SK-N-SH (cell line): Measurements from ENCODE around the gene TSPAN14. TPM values are rescaled to one million over a fixed set of nuclear protein-coding genes. Genes with fewer than 3 reads are reported as not detected.

Experiments
- CTCF ChIA-PET: fragments of 300-600, 350-600 bp; formaldehyde crosslinking; extraction: SDS; loops from one replicate; lab custom pipeline; 2021; lab: Yijun Ruan, JAX
- POLR2A ChIA-PET: fragments of 350-600 bp; sonication (Branson Sonifier 250); formaldehyde crosslinking; extraction: SDS; loops from one replicate; lab custom pipeline; 2020; ENCODE audit warnings: antibody characterized with exemption, inconsistent platforms; lab: Yijun Ruan, JAX
- DNase-seq: peaks from one replicate; pipeline ENCODE4 v3.0.0; 2012
- H2AFZ ChIP-seq: fragments of 200-600 bp; sonication (generic); 2 replicates; pipeline ENCODE4 v1.8.1; 2016; ENCODE audit warnings: antibody characterized with exemption, mild to moderate bottlenecking, low read depth
- H3F3A ChIP-seq: fragments of 200-600 bp; sonication (generic); replicated peaks from 2 replicates; pipeline ENCODE3; 2016; ENCODE audit warnings: antibody characterized with exemption, mild to moderate bottlenecking; ENCODE audit not compliant: insufficient read depth
- H3K27ac ChIP-seq, 2 experiments: fragments of 200-500 bp in 1 of 2; fragments of 200-600 bp in 1 of 2; sonication (Bioruptor generic) in 1 of 2; sonication (generic), shearing (Covaris generic) in 1 of 2; 2 replicates each; pipeline versions ENCODE4 v1.5.1 to v1.6.1; 2014 to 2016; ENCODE audit warnings: low read depth in 2 of 2, inconsistent platforms in 1 of 2, low read length in 1 of 2, mild to moderate bottlenecking in 1 of 2, mixed read lengths in 1 of 2
- H3K27me3 ChIP-seq: fragments of 200-600 bp; sonication (generic), shearing (Covaris generic); 2 replicates; pipeline ENCODE4 v1.6.1; 2016; ENCODE audit warnings: mixed run types; ENCODE audit not compliant: insufficient read depth
- H3K36me3 ChIP-seq, 2 experiments: fragments of 200-500 bp in 1 of 2; fragments of 200-600 bp in 1 of 2; sonication (Bioruptor generic) in 1 of 2; sonication (generic) in 1 of 2; replicated peaks in 1 of 2; 2 replicates each; pipeline versions ENCODE3 to v1.5.1; 2014 to 2016; ENCODE audit warnings: low read length in 1 of 2, mild to moderate bottlenecking in 1 of 2; ENCODE audit not compliant: insufficient read depth in 2 of 2, control insufficient read depth in 1 of 2
- H3K4me1 ChIP-seq, 2 experiments: fragments of 200-500 bp in 1 of 2; fragments of 200-600 bp in 1 of 2; sonication (Bioruptor generic) in 1 of 2; sonication (generic), shearing (Covaris generic) in 1 of 2; 2 replicates each; pipeline versions ENCODE4 v1.5.1 to v1.6.1; 2014 to 2016; ENCODE audit warnings: low read depth in 1 of 2, low read length in 1 of 2, mixed run types in 1 of 2; ENCODE audit not compliant: insufficient read depth in 2 of 2, control insufficient read depth in 1 of 2
- H3K4me2 ChIP-seq: fragments of 200-600 bp; sonication (generic), shearing (Covaris generic); 2 replicates; pipeline ENCODE4 v1.6.1; 2017; ENCODE audit warnings: mixed run types
- H3K4me3 ChIP-seq, 2 experiments: fragments of 200-500 bp in 1 of 2; fragments of 200-600 bp in 1 of 2; sonication (Bioruptor generic) in 1 of 2; sonication (generic), shearing (Covaris generic) in 1 of 2; 2 replicates each; pipeline versions ENCODE4 v1.5.1 to v1.8.1; 2014 to 2016; ENCODE audit warnings: low read depth in 2 of 2, inconsistent platforms in 1 of 2, low read length in 1 of 2, mild to moderate bottlenecking in 1 of 2, mixed read lengths in 1 of 2, moderate library complexity in 1 of 2
- H3K79me2 ChIP-seq: fragments of 200-600 bp; sonication (generic); 2 replicates; pipeline ENCODE4 v1.8.1; 2017; ENCODE audit warnings: mild to moderate bottlenecking; ENCODE audit not compliant: insufficient read depth
- H3K9ac ChIP-seq: fragments of 200-600 bp; sonication (generic); 2 replicates; pipeline ENCODE4 v1.6.1; 2017; ENCODE audit warnings: mixed run types
- H3K9me2 ChIP-seq: fragments of 200-600 bp; sonication (generic); 2 replicates; pipeline ENCODE4 v1.6.1; 2017; ENCODE audit warnings: mixed run types
- H3K9me3 ChIP-seq: fragments of 200-600 bp; sonication (generic); 2 replicates; pipeline ENCODE4 v1.6.1; 2017; ENCODE audit warnings: mixed run types, mild to moderate bottlenecking, moderate library complexity
- H4K20me1 ChIP-seq: fragments of 200-600 bp; sonication (generic); 2 replicates; pipeline ENCODE4 v1.6.1; 2017; ENCODE audit warnings: mild to moderate bottlenecking, mixed run types; ENCODE audit not compliant: insufficient read depth
- MAX ChIP-seq: IDR thresholded peaks from 2 replicates; pipeline ENCODE4 v1.4.0; 2012; ENCODE audit warnings: low read depth
- MXI1 ChIP-seq: IDR thresholded peaks from 2 replicates; pipeline ENCODE4 v1.6.1; 2012; ENCODE audit warnings: mild to moderate bottlenecking, low read depth, low read length, improper control_type of control experiment
- NFIC ChIP-seq: IDR thresholded peaks from 2 replicates; pipeline ENCODE4 v1.4.0; 2012; ENCODE audit warnings: borderline replicate concordance
- RCOR1 ChIP-seq: fragments of 150-350 bp; IDR thresholded peaks from 2 replicates; pipeline ENCODE4 v1.6.1; 2017; ENCODE audit warnings: antibody characterized with exemption, low read length
- RFX5 ChIP-seq: IDR thresholded peaks from 2 replicates; pipeline ENCODE4 v1.6.1; 2012; ENCODE audit warnings: mild to moderate bottlenecking, improper control_type of control experiment, low read length
- RXRA ChIP-seq: IDR thresholded peaks from 2 replicates; pipeline ENCODE4 v1.4.0; 2012; ENCODE audit warnings: low read depth, mild to moderate bottlenecking, borderline replicate concordance
- SIN3A ChIP-seq: IDR thresholded peaks from 2 replicates; pipeline ENCODE4 v1.6.1; 2012; ENCODE audit warnings: low read depth, mild to moderate bottlenecking, low read length, moderate library complexity, borderline replicate concordance
- TCF12 ChIP-seq: IDR thresholded peaks from 2 replicates; pipeline ENCODE4 v1.4.0; 2012
- USF2 ChIP-seq: fragments of 150-350 bp; IDR thresholded peaks from 2 replicates; pipeline ENCODE4 v1.6.1; 2017; ENCODE audit warnings: antibody characterized with exemption, low read length, low read depth, borderline replicate concordance
- YY1 ChIP-seq: IDR thresholded peaks from 2 replicates; pipeline ENCODE4 v1.4.0; 2012; ENCODE audit warnings: low read depth, mild to moderate bottlenecking
- WGBS: methylation state at CpG from one replicate; pipeline ENCODE4 v1.1.6; 2017; ENCODE audit warnings: low lambda C conversion rate; 5-methylcytosine and 5-hydroxymethylcytosine counted together
- polyA plus RNA-seq, 3 experiments: library from polyadenylated mRNA; depleted of rRNA; stranded (reverse); fragments of >200 nt; gene quantifications; 2 replicates each; pipeline ENCODE4 v1.2.3, GENCODE V29; 2012

TSPAN14 gene
- polyA plus RNA-seq, 1 of the 3 experiments (the other 2 are of a cell fraction) = 78.1 TPM

GRCh38 chr10:80452069-80452468 lies 2.0 kb upstream of the TSPAN14 start:
- Histone ChIP-seq H3K9me3 (no peaks in the 10 kb centered on the region), H3K9ac (no peak overlapping the region), H3K27ac (no peak overlapping the region), H3K9me2 (no peaks in the 10 kb centered on the region), H3K27me3 (no peaks in the 10 kb centered on the region), H3K4me3 (no peak overlapping the region), H4K20me1 (peaks cover 20% of the 10 kb centered on the region), H3K4me2 (no peak overlapping the region), H3F3A (peaks cover 6% of the 10 kb centered on the region), H3K79me2 (peaks cover 27% of the 10 kb centered on the region), H3K36me3 (no peaks in the 10 kb centered on the region), H2AFZ (no peak overlapping the region), H3K4me1 (peaks cover 16 to 22% of the 10 kb centered on the region in 2 experiments; a peak in 3 of 4 replicates)
- ChIA-PET CTCF (interaction anchor here (1.2 to 35.3 kb wide), 5 partner anchors 7 to 473 kb away, joined by 3 to 602 read pairs (median 4); no protein-coding TSS in a partner anchor), POLR2A (interaction anchor here (1.2 kb wide), 1 partner anchor 54 kb away, joined by 3 read pairs; no protein-coding TSS in a partner anchor)
- TF ChIP-seq RFX5 (no peak), MXI1 (no peak), RXRA (no peak), MAX (no peak), NFIC (no peak), SIN3A (no peak), TCF12 (no peak), RCOR1 (no peak)
- no peak for DNase-seq

- TF ChIP-seq YY1 (no peak), RXRA (no peak), MAX (no peak), MXI1 (no peak), USF2 (no peak), SIN3A (no peak)
- TF ChIP-seq, all 33 proteins: peak for 0
- Histone ChIP-seq H3F3A (peaks cover 6% of the 10 kb centered on the region), H4K20me1 (peaks cover 26% of the 10 kb centered on the region), H3K27ac (no peak overlapping the region), H3K9me3 (no peaks in the 10 kb centered on the region), H3K4me3 (no peak overlapping the region), H3K27me3 (no peaks in the 10 kb centered on the region), H3K4me1 (peaks cover 18 to 25% of the 10 kb centered on the region in 2 experiments), H3K4me2 (no peak overlapping the region; the same call in 1 of the 2 replicates), H3K9ac (no peak overlapping the region), H3K36me3 (no peaks in the 10 kb centered on the region), H2AFZ (no peak overlapping the region), H3K79me2 (peaks cover 33% of the 10 kb centered on the region), H3K9me2 (no peaks in the 10 kb centered on the region)
- DNase-seq = no peak
- ChIA-PET CTCF (interaction anchor here (1.2 to 35.3 kb wide), 4 partner anchors 8 to 70 kb away, joined by 3 to 602 read pairs (median 12); no protein-coding TSS in a partner anchor), POLR2A (interaction anchor here (1.2 kb wide), 2 partner anchors 10 to 53 kb away, joined by 3 read pairs; no protein-coding TSS in a partner anchor)
- 71% methylated on average over 4 of the region's 4 CpGs for WGBS
Observed at GRCh38 chr10:80452640-80453039, 1.5 kb upstream of the TSPAN14 start.
